A549 (cell line): ENCODE measurements around the gene MRPL30. TPM values are rescaled to one million over a fixed set of nuclear protein-coding genes. Genes with fewer than 3 reads are reported as not detected.
A peak's percentile ranks its signal among the peaks of the same experiment; 100 is the strongest.

Experiments used
- ATAC-seq, 2 experiments: fragments of 200-7000 bp in 1 of 2; fragments of >200 bp in 1 of 2; cut with Nextera tagmentation in 1 of 2; cut with Tn5 transposase in 1 of 2; 3 replicates each; pipeline versions ENCODE4 v1.8.0 to v1.9.1; 2018 to 2020; ENCODE audit warnings: mild to moderate bottlenecking in 1 of 2, moderate library complexity in 1 of 2
- CTCF ChIA-PET: fragments of 300-600 bp; sonication (Branson Sonifier 250); formaldehyde crosslinking; extraction: SDS; loops from one replicate; lab custom pipeline; 2021; ENCODE audit warnings: antibody characterized with exemption, inconsistent platforms; lab: Yijun Ruan, JAX
- POLR2A ChIA-PET: fragments of 350-600 bp; formaldehyde crosslinking; extraction: SDS; loops from one replicate; lab custom pipeline; 2021; ENCODE audit warnings: antibody characterized with exemption, inconsistent platforms; lab: Yijun Ruan, JAX
- DNase-seq, 2 experiments: peaks; one replicate each; pipeline versions ENCODE4 v3.0.0 to v3.0.0-alpha.2; 2011 to 2016; ENCODE audit warnings: low read depth in 1 of 2, low spot score in 1 of 2
- FAIRE-seq: peaks from 2 replicates; lab custom pipeline; 2011; peaks lifted over from hg19 to GRCh38; lab: Jason Lieb, UNC
- H3K27ac ChIP-seq, 2 experiments: fragments of >200 bp; sonication (Bioruptor Twin); formaldehyde crosslinking; 3 replicates each; pipeline ENCODE4 v1.5.1; 2016 to 2017
- H3K4me1 ChIP-seq: fragments of >200 bp; sonication (Bioruptor Twin); formaldehyde crosslinking; 3 replicates; pipeline ENCODE4 v1.6.1; 2016
- H3K4me2 ChIP-seq: fragments of >200 bp; sonication (Bioruptor Twin); formaldehyde crosslinking; 3 replicates; pipeline ENCODE4 v1.6.1; 2016
- H3K4me3 ChIP-seq: fragments of >200 bp; sonication (Bioruptor Twin); formaldehyde crosslinking; 3 replicates; pipeline ENCODE4 v1.5.1; 2016
- H3K9me3 ChIP-seq: fragments of >200 bp; sonication (Bioruptor Twin); formaldehyde crosslinking; 3 replicates; pipeline ENCODE4 v1.6.1; 2016
- ATOH8 ChIP-seq: fragments of 250-450 bp; sonication (Bioruptor Pico); IDR thresholded peaks from 2 replicates; pipeline ENCODE4 v1.5.0; 2020; ENCODE audit warnings: low read depth, mild to moderate bottlenecking, moderate library complexity
- CBX2 ChIP-seq: fragments of 200-600 bp; sonication (generic); IDR thresholded peaks from 2 replicates; pipeline ENCODE4 v1.6.1; 2016; ENCODE audit warnings: low read depth, mild to moderate bottlenecking, borderline replicate concordance
- CTCF ChIP-seq: fragments of >200 bp; sonication (Bioruptor Twin); formaldehyde crosslinking; IDR thresholded peaks from 3 replicates; pipeline ENCODE4 v1.5.1; 2016
- EHMT2 ChIP-seq: fragments of 200-600 bp; sonication (generic); IDR thresholded peaks from 2 replicates; pipeline ENCODE4 v1.6.1; 2016; ENCODE audit warnings: antibody characterized with exemption, low read depth, mild to moderate bottlenecking, moderate library complexity
- ELK1 ChIP-seq: fragments of 150-350 bp; IDR thresholded peaks from 2 replicates; pipeline ENCODE4 v1.6.1; 2014; ENCODE audit warnings: low read depth, mild to moderate bottlenecking, low read length
- FOXS1 ChIP-seq: fragments of 250-450 bp; sonication (Bioruptor Pico); IDR thresholded peaks from 2 replicates; pipeline ENCODE4 v1.5.0; 2020; ENCODE audit warnings: mild to moderate bottlenecking, moderate library complexity
- GATA3 ChIP-seq: IDR thresholded peaks from 2 replicates; pipeline ENCODE4 v1.6.1; 2012; ENCODE audit warnings: borderline replicate concordance
- HEYL ChIP-seq: fragments of 250-450 bp; sonication (Bioruptor Pico); IDR thresholded peaks from 2 replicates; pipeline ENCODE4 v1.8.0; 2021; ENCODE audit warnings: mild to moderate bottlenecking, moderate library complexity
- HOXB13 ChIP-seq: fragments of 250-450 bp; sonication (Bioruptor Pico); IDR thresholded peaks from 2 replicates; pipeline ENCODE4 v1.5.0; 2020; ENCODE audit warnings: low read depth, mild to moderate bottlenecking, moderate library complexity
- JUN ChIP-seq, 2 experiments: fragments of >200 bp; sonication (Bioruptor Twin); formaldehyde crosslinking; IDR thresholded peaks; 2 replicates in 1 of 2; 3 replicates in 1 of 2; pipeline ENCODE4 v1.6.1; 2016 to 2017
- NR3C1 ChIP-seq: fragments of >200 bp; sonication (Bioruptor Twin); formaldehyde crosslinking; IDR thresholded peaks from 3 replicates; pipeline ENCODE4 v1.6.1; 2017
- PBX3 ChIP-seq: IDR thresholded peaks from 2 replicates; pipeline ENCODE4 v1.6.1; 2012
- POLR2A ChIP-seq: IDR thresholded peaks from 2 replicates; pipeline ENCODE4 v1.6.1; 2012; ENCODE audit warnings: mild to moderate bottlenecking, low read length
- POLR2AphosphoS2 ChIP-seq: conservative IDR thresholded peaks from 2 replicates; pipeline ENCODE4 v1.6.1; 2012; ENCODE audit warnings: low read length, improper control_type of control experiment, inconsistent platforms
- RAD21 ChIP-seq, 2 experiments: fragments of >200 bp in 1 of 2; sonication (Bioruptor Twin) in 1 of 2; formaldehyde crosslinking in 1 of 2; IDR thresholded peaks in 1 of 2; conservative IDR thresholded peaks in 1 of 2; 2 replicates in 1 of 2; 3 replicates in 1 of 2; pipeline ENCODE4 v1.6.1; 2012 to 2018; ENCODE audit warnings: inconsistent platforms in 1 of 2
- RFX5 ChIP-seq: fragments of 450-650 bp; IDR thresholded peaks from 2 replicates; pipeline ENCODE4 v1.7.1; 2014; ENCODE audit warnings: antibody characterized with exemption, mild to moderate bottlenecking, moderate library complexity
- SMC3 ChIP-seq: fragments of >200 bp; sonication (Bioruptor Twin); formaldehyde crosslinking; IDR thresholded peaks from 3 replicates; pipeline ENCODE4 v1.6.1; 2018; ENCODE audit warnings: inconsistent platforms
- TFCP2L1 ChIP-seq: fragments of 250-450 bp; sonication (Bioruptor Pico); IDR thresholded peaks from 2 replicates; pipeline ENCODE4 v1.5.0; 2021; ENCODE audit warnings: mild to moderate bottlenecking
- TP53 ChIP-seq: fragments of 250-450 bp; sonication (Bioruptor Pico); IDR thresholded peaks from 2 replicates; pipeline ENCODE4 v1.5.0; 2021; ENCODE audit warnings: mild to moderate bottlenecking, moderate library complexity
- ZFP36 ChIP-seq: fragments of 450-650 bp; IDR thresholded peaks from 2 replicates; pipeline ENCODE4 v1.6.1; 2014; ENCODE audit warnings: borderline replicate concordance; ENCODE audit not compliant: partially characterized antibody
- WGBS: methylation state at CpG from one replicate; pipeline ENCODE4 v1.1.6; 2017; ENCODE audit errors: missing lambda C conversion rate; 5-methylcytosine and 5-hydroxymethylcytosine counted together
- polyA plus RNA-seq, 4 experiments: library from polyadenylated mRNA; depleted of rRNA in 3 of 4; stranded (reverse); fragments of >200 nt; fragmentation: RNase III in 1 of 4; extraction: RNeasy Plus Mini Kit Qiagen cat#74134 plus additional on column Dnase treatment in 1 of 4; gene quantifications; 2 replicates in 3 of 4; 3 replicates in 1 of 4; pipeline ENCODE4 v1.2.3, GENCODE V29; 2011 to 2017

The MRPL30 gene
- polyA plus RNA-seq, 2 of the 4 experiments (the other 2 are of a cell fraction), result 40.0 to 43.5 TPM

- FAIRE-seq, result no peak
- WGBS, result 42% methylated on average over 12 of the region's 12 CpGs
- ChIA-PET POLR2A (interaction anchor here (0.6 to 4.4 kb wide), 10 partner anchors 10 to 505 kb away, joined by 3 to 54 read pairs (median 6); partner anchors contain the start of genes C2orf15, EIF5B, MITD1 and MRPL30), CTCF (interaction anchor here (1.0 to 2.3 kb wide), 2 partner anchors 12 to 336 kb away, joined by 3 to 14 read pairs; partner anchors contain the start of gene C2orf15)
- no peak for TF ChIP-seq NR3C1
- TF ChIP-seq HEYL (CRISPR knock-in tag), result no peak
- no peak for TF ChIP-seq PBX3
- no peak for TF ChIP-seq CTCF
- TF ChIP-seq ATOH8 (CRISPR knock-in tag), result no peak
- TF ChIP-seq RAD21 (conservative IDR thresholded peaks at IDR 0.05 in 1 of 2, IDR thresholded peaks at IDR 0.05 in 1 of 2), result no peak
- Histone ChIP-seq H3K4me1 (peaks cover 10% of the 10 kb centered on the region; the same call in 1 of the 3 replicates), H3K9me3 (no peaks in the 10 kb centered on the region), H3K4me2 (peak overlapping the region; percentile 88), H3K27ac (peak overlapping the region; percentile 83 to 92), H3K4me3 (peak overlapping the region; percentile 59)
- peak in 1 of 2 experiments; percentile 2; a peak in 2 of 6 replicates for ATAC-seq
- DNase-seq, result no peak
Observed at GRCh38 chr2:99153921-99154604, 26.9 kb upstream of the MRPL30 start.

GRCh38 chr2:99154643-99155536 lies 26.1 kb upstream of the MRPL30 start, which contains the start of the genes LIPT1 and TSGA10:
LIPT1 (plus strand) TSS chr2:99154967; CDS start chr2:99161958, 6,991 bp downstream.
TSGA10 (minus strand) TSS chr2:99154942; CDS start chr2:99109439, 45,503 bp downstream.
- CTCF ChIA-PET, result interaction anchor here (1.0 to 2.3 kb wide), 3 partner anchors 13 to 336 kb away, joined by 3 to 14 read pairs (median 3); partner anchors contain the start of gene C2orf15
- POLR2A ChIA-PET, result interaction anchor here (0.6 to 4.4 kb wide), 10 partner anchors 9 to 505 kb away, joined by 3 to 54 read pairs (median 6); partner anchors contain the start of genes C2orf15, EIF5B, MITD1 and MRPL30
- Histone ChIP-seq H3K4me3 (peak within 1 kb of the TSS; percentile 59), H3K9me3 (no peaks in the 10 kb centered on the region), H3K27ac (peak within 1 kb of the TSS; percentile 83 to 92), H3K4me2 (peak within 1 kb of the TSS; percentile 94), H3K4me1 (peaks cover 10% of the 10 kb centered on the region; the same call in 1 of the 3 replicates)
- DNase-seq (peak; percentile 88 to 94), FAIRE-seq (no peak), ATAC-seq (peak; percentile 98 to 99)
- WGBS, result under 1% methylated on average over 28 of the region's 70 CpGs
- TF ChIP-seq FOXS1 (CRISPR knock-in tag), result no peak
- TF ChIP-seq ATOH8 (CRISPR knock-in tag), result no peak
- TF ChIP-seq POLR2AphosphoS2, result no peak
- no peak for TF ChIP-seq CBX2
- TF ChIP-seq RFX5, result no peak
- no peak for TF ChIP-seq ZFP36
- peak; percentile 85 for TF ChIP-seq POLR2A
- peak; percentile 43; the same call in 1 of the 2 replicates for TF ChIP-seq HOXB13 (CRISPR knock-in tag)
- no peak; the same call in 2 of the 3 replicates for TF ChIP-seq SMC3
- peak; percentile 85 to 90 for TF ChIP-seq JUN (IDR thresholded peaks at IDR 0.05)
- no peak for TF ChIP-seq TP53
- 0 out of 3 replicates have a peak, but pooled peaks have one; percentile 20 for TF ChIP-seq CTCF
- no peak for TF ChIP-seq TFCP2L1 (CRISPR knock-in tag)
- no peak for TF ChIP-seq ELK1
- no peak for TF ChIP-seq EHMT2
- no peak for TF ChIP-seq GATA3
- TF ChIP-seq NR3C1, result no peak
